HG02870 (cell line): ENCODE measurements around the gene PRIMPOL.

Source experiments
- ATAC-seq: cut with Tn5 transposase; IDR thresholded peaks from one replicate; pipeline ENCODE4 v1.9.1; 2021; ENCODE audit warnings: mild to moderate bottlenecking, moderate library complexity; ENCODE audit not compliant: unreplicated experiment

PRIMPOL gene

GRCh38 chr4:184664445-184665210, 15.1 kb downstream of the PRIMPOL start:
- ATAC-seq: no peak

- no peak for ATAC-seq
These were observed 17.1 kb downstream of the PRIMPOL start for GRCh38 chr4:184666670-184667069.

DNA sequence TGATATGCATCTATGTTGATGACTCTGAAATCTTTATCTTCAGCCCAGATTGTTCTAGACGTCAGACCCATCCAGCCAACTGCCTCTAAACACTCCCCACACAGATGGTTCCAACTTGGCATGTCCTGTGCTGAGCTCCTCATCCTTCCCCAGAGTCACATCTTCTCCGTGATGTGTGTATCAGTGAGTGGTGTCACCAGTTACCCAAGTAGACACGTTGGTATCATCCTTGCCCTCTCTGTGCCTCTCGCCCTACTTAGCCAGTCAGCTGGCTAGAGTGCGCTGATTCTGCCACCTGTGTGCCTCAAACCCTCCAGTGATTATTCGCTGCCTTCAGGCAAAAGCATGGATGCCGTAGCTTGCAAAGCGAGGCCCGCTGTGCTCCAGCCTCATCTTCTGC, 18.6 kb downstream of the PRIMPOL start:
- no peak for ATAC-seq

DNA sequence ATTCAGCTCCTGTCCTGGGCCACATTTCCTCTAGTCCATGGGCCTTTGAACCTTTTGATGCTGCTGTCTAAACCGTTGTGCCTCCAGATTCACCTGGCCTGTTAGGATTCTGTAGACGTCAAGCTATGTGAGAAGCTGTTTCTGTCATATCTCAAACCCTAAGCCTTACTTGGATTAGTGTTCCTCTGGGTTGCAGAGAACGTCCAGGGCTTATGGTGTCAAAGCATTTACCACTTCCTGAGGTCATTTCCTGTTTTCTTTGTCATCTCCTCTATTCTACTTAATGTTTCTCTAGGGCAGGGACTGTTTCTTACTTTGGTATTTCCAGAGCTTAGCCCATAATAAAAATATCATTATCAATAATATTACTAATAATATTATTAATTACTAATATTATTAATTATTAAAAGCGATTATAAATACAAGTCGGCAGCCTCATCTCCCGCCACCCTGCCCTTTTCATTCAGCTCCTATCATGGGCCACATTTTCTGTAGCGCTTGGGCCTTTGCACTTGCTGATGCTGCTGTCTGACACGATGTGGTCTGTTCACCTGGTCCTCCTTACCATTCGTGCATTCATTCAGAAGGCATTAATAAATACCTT, 19.1 kb downstream of the PRIMPOL start:
- no peak for ATAC-seq

DNA sequence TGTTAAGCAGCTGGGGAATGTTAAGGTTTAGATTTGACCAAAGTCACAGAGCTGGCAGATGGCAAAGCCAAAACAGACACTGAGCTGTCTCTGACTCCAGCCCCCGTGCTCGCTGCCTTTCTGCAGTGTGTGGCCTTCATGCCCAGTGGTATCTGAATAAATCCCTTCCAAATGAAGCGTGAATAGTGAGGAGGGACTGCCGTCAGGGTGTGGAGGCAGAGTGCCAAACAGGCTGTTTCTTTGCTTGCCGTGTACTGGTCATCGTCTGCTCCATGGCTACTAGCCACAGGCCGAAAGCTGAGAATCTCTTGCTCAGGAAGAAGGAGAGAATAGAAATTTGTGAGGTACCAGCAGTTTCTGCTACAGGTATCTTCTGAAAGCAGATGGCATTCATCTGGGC, 19.7 kb downstream of the PRIMPOL start:
- no peak for ATAC-seq

GRCh38 chr4:184671101-184671500, 21.6 kb downstream of the PRIMPOL start:
- ATAC-seq: no peak

GRCh38 chr4:184672741-184673140, 23.2 kb downstream of the PRIMPOL start:
- ATAC-seq: no peak

- ATAC-seq: no peak
These were observed 24.5 kb downstream of the PRIMPOL start for GRCh38 chr4:184674011-184674410.

GRCh38 chr4:184675018-184675417, 25.5 kb downstream of the PRIMPOL start:
- no peak for ATAC-seq

GRCh38 chr4:184675821-184676492, 26.4 kb downstream of the PRIMPOL start:
- no peak for ATAC-seq

GRCh38 chr4:184680698-184681097, 31.2 kb downstream of the PRIMPOL start:
- ATAC-seq: no peak

- no peak for ATAC-seq
These were observed 32.4 kb downstream of the PRIMPOL start for GRCh38 chr4:184681916-184682315.

DNA sequence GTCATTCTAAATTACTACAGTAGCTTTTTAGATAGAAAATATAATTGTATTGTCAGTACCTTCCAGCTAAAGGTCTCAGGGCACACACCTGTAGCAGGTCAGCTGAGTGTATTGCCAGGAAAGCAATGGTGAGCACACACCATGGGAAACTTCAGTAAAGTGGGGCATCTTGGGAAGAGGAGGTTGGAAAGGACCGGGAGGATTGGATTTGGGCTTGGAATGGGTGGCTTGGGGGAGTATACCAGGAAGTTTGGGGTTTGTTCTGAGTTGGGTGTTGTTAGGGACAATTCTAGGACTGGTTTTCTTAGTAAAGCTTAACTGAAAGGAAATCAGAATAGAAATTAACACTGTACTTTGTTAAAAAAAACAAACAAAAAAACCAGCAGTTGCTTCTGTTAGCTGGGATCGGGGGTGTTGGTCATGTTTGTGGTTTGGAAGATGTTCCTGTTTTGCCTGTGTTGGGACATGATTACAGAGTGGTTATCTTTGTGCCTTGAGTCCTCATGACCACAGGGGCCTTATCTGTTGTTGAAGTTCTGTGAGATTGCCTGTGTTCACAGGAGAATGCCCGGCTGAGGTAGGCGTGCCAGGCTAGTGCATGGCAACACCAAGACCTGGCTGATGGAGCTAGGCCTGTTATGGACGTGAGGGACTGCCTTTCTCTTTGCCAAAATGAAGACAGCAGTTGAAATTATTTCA, 35.1 kb downstream of the PRIMPOL start:
- no peak for ATAC-seq

DNA sequence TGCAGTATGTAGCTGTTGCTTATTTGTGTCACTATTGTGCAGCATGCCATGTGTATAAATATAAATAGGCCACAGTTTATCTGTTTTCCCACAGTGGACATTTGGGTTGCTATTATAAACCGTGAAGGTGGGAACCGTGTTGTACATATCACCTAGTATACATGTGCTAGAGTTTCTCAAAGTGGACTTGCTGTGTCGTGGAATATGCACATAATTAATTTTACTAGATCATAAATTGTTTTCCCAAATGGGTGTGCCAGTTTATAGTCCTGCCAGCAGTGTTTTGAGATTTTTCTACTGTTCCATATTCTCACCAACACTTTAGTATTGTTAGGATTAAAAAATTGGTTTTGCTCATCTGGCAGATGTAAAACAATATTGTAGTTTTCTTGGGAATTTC, 38.5 kb downstream of the PRIMPOL start:
- ATAC-seq: no peak

- no peak for ATAC-seq
These were observed 38.9 kb downstream of the PRIMPOL start for GRCh38 chr4:184688447-184688846.

GRCh38 chr4:184689681-184690080, 40.1 kb downstream of the PRIMPOL start:
- no peak for ATAC-seq

GRCh38 chr4:184693056-184693455, 43.5 kb downstream of the PRIMPOL start:
- ATAC-seq: no peak

DNA sequence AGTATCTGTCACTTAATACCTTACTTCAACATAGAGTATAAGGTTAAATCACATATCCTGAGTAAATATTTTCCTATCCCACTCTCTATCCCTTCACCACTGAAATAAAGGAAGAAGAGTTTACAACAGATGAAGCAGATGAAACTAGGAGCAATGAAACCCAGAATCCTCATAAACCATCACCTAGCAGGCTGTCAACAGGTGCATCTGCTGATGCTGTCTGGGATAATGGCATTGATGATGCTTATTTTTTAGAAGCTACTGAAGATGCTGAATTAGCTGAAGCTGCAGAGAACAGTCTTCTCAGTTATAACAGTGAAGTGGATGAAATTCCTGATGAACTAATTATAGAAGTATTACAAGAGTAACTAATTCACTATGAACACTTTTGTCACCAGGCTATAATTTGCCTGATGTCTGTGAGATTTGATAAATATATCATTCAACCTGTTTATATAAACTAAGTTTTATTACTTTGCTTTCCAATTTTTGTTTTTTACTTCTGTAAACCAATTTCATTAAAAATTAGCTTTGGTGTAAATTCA, 44.9 kb downstream of the PRIMPOL start:
- ATAC-seq: no peak

DNA sequence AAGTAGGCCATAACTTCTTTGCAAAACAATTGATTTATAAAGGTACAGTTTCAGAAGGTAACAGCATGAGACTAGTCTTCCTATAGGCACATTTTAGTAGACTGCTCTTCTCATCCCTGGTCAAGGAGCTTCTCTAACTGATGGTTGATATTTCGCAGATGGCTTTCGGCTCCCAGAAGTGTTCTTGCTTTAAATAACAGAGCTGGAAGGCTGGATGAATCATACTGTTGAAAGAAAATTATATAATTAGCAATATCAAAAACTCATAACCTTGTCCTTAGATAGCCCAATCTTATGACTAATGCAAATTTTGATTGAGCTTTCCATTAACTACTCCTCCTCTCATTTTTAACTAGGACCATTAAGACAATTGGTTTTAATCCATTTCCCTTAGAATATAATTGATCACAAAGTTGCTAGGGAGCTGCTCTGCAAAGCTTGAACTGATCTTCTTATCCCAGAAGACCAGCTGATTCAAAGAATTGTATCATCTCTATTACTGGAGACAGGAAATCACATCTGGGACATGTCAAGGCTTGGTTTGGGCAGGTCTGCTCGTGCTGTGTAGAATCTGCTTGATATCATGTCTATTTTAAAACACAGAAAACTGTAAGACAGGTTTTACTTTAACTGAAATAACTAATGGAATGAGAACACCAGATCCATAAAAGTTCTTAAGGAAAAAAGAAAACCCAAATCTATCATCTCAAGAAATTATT, 45.8 kb downstream of the PRIMPOL start:
- ATAC-seq: no peak

- no peak for ATAC-seq
These were observed 48.4 kb downstream of the PRIMPOL start for GRCh38 chr4:184697956-184698355.

DNA sequence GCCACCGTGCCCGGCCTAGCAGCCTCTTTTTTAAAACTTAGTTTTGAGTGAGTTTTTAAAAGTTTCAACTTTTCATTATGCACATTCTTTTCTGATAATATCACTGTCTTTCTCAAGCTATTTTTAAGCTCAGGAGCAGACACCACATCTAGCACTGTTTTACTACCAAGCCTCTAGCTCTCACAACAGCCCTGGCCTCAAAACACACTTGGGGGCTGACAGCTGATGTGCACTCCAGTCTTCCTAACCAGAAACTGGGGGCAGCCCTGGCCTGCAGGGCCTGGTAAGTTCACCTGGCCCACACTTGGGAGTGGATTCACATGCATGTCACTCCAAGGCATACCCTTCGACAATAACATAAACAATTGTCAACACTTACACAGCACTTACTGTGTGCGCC, 50.4 kb downstream of the PRIMPOL start:
- ATAC-seq: no peak
